ENCODE results near the gene PPARD. TPM values are rescaled to one million over a fixed set of nuclear protein-coding genes. Genes with fewer than 3 reads are reported as not detected.

The PPARD gene
- total and polyA plus RNA-seq, 2 of the 13 experiments (the other 11 are each of a cell fraction or from before 2014, with no cell fraction given): 6.1 to 13.3 TPM

- 0 out of 2 replicates have a peak, but pooled peaks have one; percentile 44 for TF ChIP-seq ZNF512B (CRISPR knock-in tag; IDR thresholded peaks at IDR 0.05; ENCODE audit: borderline replicate concordance)
- peak; percentile 16; the same call in 1 of the 2 replicates for TF ChIP-seq TBX2 (CRISPR knock-in tag; IDR thresholded peaks at IDR 0.05; ENCODE audit: borderline replicate concordance)
- TF ChIP-seq POLR2A (IDR thresholded peaks at IDR 0.05; ENCODE audit: insufficient read depth in 1 of 2, low read depth in 2 of 2, low read length in 2 of 2): no peak
- TF ChIP-seq REPIN1 (CRISPR knock-in tag; IDR thresholded peaks at IDR 0.05; ENCODE audit: borderline replicate concordance, low read depth): no peak
- TF ChIP-seq ZNF552 (CRISPR knock-in tag; IDR thresholded peaks at IDR 0.05; ENCODE audit: borderline replicate concordance): no peak
- TF ChIP-seq GMEB1 (CRISPR knock-in tag; IDR thresholded peaks at IDR 0.05; ENCODE audit: borderline replicate concordance): no peak
- TF ChIP-seq, protein P1, sequence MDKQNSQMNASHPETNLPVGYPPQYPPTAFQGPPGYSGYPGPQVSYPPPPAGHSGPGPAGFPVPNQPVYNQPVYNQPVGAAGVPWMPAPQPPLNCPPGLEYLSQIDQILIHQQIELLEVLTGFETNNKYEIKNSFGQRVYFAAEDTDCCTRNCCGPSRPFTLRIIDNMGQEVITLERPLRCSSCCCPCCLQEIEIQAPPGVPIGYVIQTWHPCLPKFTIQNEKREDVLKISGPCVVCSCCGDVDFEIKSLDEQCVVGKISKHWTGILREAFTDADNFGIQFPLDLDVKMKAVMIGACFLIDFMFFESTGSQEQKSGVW (CRISPR knock-in tag; IDR thresholded peaks at IDR 0.05; ENCODE audit: borderline replicate concordance): no peak
- TF ChIP-seq ETV6 (CRISPR knock-in tag; conservative IDR thresholded peaks at IDR 0.05): no peak
- no peak for TF ChIP-seq PAF1 (CRISPR knock-in tag; IDR thresholded peaks at IDR 0.05)
- TF ChIP-seq ZNF501 (CRISPR knock-in tag; IDR thresholded peaks at IDR 0.05): no peak
- no peak for TF ChIP-seq EHMT2 (IDR thresholded peaks at IDR 0.05; ENCODE audit: borderline replicate concordance, low read depth, low read length)
- TF ChIP-seq, protein P2, sequence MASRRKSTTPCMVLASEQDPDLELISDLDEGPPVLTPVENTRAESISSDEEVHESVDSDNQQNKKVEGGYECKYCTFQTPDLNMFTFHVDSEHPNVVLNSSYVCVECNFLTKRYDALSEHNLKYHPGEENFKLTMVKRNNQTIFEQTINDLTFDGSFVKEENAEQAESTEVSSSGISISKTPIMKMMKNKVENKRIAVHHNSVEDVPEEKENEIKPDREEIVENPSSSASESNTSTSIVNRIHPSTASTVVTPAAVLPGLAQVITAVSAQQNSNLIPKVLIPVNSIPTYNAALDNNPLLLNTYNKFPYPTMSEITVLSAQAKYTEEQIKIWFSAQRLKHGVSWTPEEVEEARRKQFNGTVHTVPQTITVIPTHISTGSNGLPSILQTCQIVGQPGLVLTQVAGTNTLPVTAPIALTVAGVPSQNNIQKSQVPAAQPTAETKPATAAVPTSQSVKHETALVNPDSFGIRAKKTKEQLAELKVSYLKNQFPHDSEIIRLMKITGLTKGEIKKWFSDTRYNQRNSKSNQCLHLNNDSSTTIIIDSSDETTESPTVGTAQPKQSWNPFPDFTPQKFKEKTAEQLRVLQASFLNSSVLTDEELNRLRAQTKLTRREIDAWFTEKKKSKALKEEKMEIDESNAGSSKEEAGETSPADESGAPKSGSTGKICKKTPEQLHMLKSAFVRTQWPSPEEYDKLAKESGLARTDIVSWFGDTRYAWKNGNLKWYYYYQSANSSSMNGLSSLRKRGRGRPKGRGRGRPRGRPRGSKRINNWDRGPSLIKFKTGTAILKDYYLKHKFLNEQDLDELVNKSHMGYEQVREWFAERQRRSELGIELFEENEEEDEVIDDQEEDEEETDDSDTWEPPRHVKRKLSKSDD (CRISPR knock-in tag; IDR thresholded peaks at IDR 0.05; ENCODE audit: low read depth): no peak
- TF ChIP-seq FUBP1 (CRISPR knock-in tag; IDR thresholded peaks at IDR 0.05; ENCODE audit: borderline replicate concordance): no peak
- peak; percentile 21; the same call in 1 of the 2 replicates for TF ChIP-seq GATAD2A (CRISPR knock-in tag; IDR thresholded peaks at IDR 0.05)
- TF ChIP-seq HNF4G (IDR thresholded peaks at IDR 0.05; ENCODE audit: borderline replicate concordance, low read depth, low read length): no peak; the same call in 1 of the 2 replicates
- no peak for TF ChIP-seq HNF4G (CRISPR knock-in tag; IDR thresholded peaks at IDR 0.05; ENCODE audit: borderline replicate concordance, low read depth)
- TF ChIP-seq ZNF816 (CRISPR knock-in tag; IDR thresholded peaks at IDR 0.05; ENCODE audit: borderline replicate concordance): no peak
These were observed 43.3 kb downstream of the PPARD start (continued) for GRCh38 chr6:35385457-35386202.

Data from HepG2 (cell line).